GM18508 (cell line): ENCODE data around the gene SRSF12.

Experiments
- ATAC-seq: cut with Tn5 transposase; IDR thresholded peaks from one replicate; pipeline ENCODE4 v1.9.1; 2021; ENCODE audit warnings: moderate number of reproducible peaks; ENCODE audit not compliant: insufficient read depth, unreplicated experiment

SRSF12 gene

DNA sequence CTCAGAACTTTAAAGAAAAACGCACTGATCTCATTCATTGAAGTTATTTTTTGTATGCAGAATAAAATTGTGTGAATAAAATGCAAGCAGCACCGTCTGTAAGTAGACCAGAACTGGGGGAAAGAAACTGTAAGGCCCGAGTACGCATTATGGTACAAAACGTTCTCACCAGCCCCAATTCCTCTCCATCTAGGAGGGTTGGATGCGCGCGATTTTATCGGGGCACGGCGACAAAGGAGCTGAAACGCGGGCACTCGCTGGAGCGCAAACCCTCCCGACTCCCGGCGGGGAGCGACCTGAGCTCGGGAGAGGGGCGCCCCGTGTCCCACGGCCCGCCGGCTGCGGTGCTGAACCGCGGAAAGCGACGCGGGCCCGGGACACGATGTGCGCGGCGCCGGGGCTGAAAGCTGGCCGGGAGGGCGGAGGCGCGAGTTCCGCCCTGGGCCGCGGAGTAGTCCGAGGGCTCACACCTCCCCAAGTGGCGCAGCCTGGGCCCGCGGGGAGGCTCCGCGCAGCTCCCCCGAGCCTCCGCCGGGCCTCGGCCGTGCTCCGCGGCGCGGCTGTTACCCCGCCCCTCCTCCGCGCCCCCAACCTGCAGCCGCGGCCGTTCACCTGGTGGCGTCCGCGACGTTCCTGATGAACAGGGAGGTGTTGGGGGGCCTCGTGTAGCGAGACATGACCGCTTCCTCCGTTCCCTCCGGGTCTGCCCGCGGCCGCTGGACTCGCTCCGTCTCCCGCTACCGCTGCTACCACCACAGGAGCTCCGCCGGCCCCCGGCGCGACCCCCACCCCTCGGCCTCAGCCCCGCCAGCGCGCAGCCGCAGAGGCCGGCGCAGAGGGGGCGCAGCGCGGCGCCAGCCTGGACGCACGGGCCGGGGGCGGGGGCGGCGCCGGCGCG lies at the start of gene SRSF12:
TSS of gene SRSF12 (minus strand) at position 861 of the 898 bp plus-strand sequence. CDS start at position 677, 184 bp downstream.
- ATAC-seq = no peak

DNA sequence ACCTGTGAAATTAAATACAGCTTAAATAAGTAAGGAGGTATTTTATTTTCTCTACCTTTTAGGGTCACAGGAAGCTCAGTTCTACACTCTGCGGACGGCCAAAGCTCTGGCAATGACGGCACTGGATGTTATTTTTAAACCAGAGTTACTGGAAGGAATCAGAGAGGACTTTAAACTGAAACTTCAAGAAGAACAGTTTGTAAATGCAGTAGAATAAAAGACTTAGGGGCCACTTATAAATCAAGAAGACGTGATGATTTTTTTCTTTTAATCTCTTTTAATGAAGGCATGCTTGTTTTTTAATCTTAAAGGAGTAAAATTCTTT lies 44.1 kb upstream of the SRSF12 start:
- no peak for ATAC-seq

DNA sequence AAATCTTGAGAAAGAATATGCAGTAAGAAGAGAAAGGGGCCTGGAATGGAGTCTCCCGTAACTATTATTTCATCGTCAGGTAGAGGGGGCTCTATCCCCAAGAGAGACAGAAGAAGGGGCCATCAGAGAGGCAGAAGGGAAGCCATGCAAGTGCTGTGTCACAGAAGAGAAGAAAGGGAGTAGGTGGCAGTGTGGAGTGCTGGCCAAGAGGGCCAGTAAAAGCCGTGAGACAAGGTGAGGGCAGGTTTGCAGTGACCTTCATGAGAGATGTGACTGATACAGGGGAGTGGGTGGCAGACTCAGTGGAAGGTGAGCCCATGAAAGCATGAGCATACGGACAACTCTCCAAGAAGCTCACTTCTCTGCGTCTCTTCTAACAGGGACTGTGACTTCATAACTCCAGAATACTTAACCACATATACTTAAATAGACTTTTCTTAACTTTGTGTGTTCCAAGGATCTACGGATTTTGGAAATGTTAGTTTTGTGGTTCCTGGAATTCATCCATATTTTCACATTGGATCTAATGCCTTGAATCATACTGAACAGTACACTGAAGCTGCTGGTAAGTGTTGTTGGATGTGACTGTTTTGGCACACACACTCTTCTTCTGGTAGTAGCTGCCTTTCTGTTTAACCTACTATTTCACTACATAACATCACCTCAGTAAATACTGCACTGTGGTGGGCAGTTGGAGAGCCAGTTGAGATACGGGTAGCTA lies 43.6 kb upstream of the SRSF12 start:
- no peak for ATAC-seq

DNA sequence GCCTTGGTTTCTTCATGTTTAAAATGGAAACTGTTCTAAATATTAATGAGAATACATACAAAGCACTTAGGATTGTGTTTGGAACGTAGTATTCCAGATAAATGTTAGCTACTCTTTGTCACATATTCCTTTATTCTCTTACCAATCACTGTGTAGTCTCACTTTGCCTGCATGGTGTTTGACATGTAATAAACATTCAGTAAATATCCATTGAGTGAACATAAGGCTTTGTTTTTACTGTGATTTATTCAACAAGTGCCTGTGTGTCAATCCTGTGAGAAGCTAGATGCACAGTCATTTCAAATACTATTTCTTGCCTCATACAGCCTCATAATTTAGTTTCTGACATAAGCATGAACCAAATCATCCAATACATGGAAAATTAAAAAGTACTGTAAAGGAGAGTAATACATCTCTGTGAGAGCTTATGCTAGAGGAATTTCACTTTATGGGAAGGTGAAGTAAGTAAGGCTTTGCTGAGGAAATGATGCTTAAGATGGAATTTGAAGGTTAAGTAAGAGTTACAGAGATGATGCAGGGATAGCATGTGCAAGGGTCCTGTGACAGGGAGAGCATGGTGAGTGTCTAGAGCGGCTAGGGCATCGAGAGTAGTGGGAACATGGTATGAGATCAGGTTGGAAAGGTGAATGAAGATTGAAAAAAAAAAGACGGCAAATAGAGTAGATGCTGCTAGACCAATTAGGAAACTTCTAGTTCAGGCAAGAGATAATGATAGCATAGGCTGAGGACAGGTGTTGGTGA lies 42.6 kb upstream of the SRSF12 start:
- ATAC-seq = no peak

DNA sequence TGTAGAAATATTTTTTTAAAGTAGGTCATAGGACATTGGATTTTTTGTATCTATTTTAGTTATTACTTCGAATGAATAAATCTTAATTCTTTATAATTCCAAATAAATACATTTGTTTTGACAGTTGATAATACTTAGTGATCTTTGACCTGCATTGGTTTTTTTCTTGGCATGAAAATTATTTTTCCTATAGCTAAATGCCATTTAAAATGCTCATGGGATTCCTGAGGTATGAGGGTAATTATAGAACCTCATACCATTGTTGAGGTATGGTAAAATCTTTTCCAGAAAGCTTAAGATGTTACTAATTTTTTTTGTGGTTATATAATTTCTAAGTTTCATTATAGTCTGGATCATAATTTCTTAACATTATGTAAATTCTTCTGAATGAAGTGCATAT lies 36.3 kb upstream of the SRSF12 start:
- ATAC-seq = no peak

DNA sequence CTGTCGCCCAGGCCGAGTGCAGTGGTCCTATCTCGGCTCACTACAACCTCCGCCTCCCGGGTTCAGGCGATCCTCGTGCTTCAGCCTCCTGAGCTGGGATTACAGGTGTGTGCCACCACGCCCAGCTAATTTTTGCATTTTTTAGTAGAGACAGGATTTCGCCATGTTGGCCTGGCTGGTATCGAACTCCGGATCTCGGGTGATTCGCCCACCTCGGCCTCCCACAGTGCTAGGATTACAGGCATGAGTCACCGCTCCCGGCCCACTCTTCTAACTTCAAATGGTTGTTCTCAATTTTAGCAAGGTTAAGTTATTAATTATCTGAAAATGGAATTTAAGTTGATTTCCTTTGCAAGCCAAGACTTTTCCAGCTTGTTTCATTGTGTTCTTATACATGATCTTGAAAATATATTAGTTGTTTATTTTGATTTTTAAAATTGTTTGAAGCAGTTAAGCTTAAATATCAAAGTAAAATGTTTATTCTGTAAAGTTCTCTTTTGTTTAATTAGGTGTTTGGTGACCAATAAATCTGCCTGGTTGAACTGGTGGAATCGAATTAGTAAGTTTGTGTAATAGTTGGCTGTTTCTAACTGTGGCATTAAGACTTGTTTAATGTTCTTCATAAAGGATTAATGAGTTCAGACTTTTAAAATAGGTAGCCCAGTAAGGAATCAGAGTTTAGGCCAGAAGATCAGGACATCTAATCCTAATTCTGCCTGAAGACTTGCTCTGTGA lies 30.3 kb upstream of the SRSF12 start:
- no peak for ATAC-seq

DNA sequence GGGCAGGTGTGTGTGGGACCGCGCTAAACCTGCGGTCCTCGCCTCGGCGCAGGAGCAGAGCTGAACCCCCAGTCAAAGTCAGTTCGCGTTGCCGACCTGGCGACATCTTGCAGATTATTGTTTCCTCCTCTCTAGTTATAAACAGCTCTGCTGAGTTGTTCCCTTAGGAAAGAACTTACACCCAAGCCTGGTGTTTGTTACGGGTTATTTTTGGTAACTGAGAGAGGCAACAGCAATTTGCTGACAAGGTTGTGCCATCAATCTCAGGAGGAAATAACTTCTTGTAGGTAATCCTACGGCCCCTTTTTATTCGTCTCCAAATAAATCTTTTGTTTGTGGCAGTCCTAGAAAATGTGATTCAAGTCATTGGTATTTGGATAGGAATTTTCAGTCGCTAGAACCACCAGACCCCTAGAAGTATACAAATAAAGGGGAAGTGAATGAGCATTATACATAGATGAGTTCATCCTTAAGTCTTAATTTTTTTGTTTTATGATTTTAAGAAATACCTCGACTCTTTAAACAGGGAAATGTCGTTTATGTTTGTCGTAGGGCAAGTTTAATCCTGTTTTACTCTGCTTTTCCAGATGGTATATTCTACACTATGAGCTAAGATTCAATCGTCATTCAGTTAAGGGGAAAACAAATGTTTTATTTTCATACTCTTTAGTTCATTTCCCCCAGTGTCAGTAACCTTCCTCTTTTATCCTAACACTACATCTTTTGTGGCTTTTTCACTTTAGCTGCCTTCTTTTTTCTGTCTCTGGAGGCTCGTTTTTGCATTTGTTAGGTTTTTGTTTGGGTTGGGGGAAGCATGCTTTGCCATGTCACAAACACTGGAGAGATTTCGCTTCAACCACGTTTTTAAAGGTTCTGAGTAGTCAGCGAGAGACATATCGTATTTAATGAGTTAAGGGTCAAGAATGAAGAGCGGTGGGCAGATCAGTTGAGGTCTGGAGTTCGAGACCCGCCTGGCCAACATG lies 29.1 kb upstream of the SRSF12 start:
- ATAC-seq = peak; percentile 16

DNA sequence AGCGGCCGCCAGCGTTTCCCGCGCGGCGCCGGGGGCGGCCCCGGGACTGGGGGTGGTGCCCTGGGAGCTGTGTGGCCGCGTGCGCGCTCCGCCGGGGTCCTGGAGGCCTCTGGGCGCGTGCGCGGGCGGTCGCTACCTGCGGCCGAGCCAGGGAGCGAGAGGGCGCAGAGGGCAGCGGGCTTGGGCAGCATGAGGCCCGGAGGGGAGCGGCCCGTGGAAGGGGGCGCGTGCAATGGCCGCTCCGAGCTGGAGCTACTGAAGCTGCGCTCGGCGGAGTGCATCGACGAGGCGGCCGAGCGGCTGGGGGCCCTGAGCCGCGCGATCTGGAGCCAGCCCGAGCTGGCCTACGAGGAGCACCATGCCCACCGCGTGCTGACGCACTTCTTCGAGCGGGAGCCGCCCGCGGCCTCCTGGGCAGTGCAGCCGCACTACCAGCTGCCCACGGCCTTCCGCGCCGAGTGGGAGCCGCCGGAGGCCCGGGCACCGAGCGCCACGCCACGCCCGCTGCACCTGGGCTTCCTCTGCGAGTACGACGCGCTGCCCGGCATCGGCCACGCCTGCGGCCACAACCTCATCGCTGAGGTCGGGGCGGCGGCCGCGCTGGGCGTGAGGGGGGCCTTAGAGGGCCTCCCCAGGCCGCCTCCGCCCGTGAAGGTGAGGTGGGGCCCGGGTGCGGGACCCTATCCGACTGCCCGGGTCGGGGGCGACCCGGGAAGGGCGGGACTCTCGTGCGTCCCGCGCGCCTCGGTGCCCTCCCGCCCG lies 28.3 kb upstream of the SRSF12 start, which contains the start of gene PM20D2:
TSS of gene PM20D2 (plus strand) at position 100 of the 762 bp plus-strand sequence. CDS start at position 190, 90 bp downstream.
- peak; percentile 30 for ATAC-seq

DNA sequence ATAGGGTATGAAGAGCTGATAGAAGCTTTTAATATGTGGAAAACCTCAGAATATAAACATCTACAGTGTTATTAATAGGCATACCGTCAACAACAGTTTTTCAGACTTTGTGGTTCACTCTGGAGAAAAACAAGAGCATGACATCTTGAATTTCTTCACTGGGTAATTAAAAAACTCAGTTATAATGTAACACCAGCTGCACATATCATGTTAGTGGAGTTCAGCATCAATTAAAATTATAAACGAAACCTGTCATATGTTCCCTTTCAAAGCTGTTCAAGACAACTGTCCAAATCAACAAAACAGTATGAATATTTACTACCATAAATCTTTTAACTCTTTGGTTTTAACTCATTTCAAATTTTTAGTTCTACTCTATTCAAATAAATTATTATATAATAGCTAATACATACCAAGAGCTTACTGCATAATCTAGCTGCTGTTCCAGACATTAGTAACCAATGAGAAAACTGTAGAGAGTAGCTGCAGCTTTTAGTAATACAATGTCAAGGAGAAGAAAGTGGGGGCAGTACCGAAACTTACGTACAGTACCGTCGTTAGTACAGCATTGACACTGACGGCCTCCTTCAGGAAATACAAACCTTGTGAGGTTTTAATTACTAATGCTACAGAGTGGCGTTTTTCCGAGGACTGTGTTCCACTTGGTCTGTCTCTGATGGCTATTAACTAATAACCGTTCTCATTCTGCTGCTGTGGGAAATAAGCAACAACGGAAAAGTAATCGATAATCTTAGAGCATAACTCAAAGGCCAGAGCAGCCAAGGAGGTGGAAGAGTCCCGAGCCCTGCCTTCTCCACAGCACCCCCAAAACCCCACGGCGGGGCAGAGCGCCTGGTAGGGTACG lies 27.5 kb upstream of the SRSF12 start:
- ATAC-seq = peak; percentile 58

DNA sequence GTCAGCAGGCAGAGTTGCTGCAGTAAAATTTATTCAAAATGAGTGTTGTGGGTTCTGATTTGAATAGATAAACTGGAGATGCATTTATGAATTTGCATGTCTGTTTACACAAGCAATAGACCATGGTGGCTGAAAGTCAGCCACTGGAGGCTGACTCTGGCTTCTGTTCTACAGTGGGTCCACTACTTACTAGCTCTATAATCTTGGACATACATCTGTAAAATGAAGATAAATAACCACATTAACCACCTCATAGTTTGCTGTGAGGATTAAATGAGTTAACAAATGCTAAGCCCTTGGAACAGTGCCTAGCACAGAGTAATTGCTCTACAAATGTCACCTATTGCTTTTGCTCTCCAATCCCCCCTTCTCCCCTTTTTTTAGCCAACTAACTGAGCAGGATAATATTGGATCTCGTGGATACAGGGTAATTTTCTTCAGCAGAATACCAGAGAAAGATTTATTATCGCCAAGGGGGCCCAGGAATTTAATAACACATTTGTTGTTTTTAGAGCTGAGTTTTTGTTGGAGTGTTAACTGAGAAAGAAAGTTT lies 26.6 kb upstream of the SRSF12 start:
- peak; percentile 37 for ATAC-seq

DNA sequence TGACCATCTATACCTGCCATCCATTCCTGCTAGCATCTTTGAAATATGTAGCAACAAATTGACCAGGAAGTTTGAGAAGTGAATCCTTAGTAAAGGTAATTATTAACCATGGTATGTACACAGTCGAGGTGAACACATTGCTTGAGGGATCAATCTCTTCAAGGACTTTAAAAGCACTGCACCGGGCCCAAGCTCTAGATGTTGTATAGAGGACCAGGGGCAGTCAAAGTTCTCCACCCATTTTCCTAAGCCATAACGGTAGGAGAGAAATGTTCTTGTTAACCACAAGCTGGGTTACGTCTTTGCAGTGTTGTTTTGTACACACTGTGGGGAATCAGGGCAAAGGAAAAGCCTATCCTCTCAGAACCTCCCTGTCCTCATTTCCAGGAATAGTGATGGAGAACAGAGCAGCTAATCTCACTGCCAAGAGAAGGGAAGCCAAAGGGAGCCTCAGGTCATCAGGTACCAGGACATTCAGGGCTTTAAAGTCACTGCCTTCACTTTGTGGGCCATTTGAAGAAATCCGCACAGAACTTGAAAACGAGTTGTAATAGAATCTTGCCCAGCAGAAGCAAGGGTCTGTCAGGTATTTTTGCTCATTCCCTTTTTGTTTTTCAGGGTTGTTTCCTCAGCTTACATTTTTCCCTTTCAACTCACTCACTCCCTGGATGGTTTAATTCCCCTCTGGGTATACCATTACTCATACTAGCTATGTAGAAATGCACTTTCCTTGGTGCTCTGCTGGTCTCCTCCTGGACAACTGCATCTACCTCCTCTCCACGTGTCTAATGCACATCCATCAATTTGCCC lies 22.7 kb upstream of the SRSF12 start:
- no peak for ATAC-seq

DNA sequence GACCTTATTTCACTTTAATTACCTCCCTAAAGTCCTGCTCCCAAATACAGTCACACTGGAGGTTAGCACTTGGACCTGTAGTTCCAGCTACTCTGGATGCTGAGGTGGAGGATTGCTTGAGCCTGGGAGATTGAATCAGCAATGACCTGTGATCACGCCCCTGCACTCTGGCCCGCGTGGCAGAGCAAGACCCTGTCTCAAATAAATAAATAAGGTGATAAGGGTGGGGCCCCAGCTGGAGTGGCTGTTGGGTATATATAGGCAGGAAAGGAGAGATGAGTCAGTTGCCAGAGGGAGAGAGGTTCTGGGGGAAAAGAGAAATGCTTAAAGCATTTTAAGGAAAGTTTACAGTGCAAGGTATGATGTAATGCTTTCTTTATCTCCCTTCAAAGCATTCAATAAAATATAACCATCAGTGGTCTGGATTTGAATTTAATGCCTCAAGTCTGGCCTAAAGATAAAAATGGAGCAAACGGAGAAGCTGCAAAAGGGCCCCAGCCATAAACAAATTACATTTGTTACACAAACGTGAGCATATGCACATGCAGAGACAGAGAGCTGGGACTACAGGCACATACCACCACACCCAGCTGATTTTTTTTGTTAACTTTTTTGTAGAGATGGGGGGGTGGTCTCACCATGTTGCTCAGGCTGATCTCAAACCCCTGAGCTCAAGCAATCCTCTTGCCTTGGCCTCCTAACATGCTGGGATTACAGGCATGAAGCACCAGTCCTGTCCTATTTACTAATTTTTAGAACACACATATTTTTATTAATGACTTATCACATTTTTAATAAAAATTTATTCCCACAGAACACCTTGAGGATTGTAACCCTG lies 21.9 kb upstream of the SRSF12 start:
- no peak for ATAC-seq

DNA sequence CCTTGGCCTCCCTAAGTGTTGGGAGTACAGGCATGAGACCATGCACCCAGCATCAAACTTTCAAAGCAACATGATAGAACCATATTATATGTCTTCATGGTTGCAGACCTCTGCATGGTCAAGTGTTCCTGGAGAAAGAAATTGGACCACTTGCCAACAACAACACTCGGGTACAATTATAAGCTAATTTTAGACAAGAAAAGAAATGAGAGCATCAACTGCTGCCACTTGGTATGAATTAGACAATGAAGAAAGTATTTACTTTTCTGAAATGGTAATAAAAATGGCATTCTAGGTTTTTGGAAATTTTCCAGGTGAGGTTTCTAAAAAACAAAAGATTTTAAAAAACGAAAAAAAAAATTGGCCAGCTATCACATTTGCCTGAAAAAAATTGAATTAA lies 20.3 kb upstream of the SRSF12 start:
- ATAC-seq = no peak

DNA sequence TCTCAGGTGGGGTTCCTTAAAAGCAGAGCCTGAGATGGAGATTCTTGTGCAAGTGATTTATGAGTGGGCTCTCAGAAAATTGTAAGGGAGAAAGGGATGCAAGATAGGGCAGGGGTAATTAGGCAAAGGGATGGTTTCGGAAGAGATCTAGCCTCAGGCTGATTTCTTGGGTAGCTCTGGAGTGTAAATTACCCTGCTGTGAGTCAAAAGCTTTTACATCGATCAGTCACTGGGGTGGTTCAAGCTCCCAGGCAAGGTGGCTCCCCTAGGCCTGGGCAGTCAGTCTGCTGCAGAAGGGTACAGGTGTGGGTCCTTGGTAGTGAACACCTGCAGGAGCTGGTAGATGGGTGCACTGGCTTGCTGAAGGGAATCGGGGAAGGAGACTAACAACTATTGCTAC lies 16.9 kb upstream of the SRSF12 start:
- no peak for ATAC-seq

DNA sequence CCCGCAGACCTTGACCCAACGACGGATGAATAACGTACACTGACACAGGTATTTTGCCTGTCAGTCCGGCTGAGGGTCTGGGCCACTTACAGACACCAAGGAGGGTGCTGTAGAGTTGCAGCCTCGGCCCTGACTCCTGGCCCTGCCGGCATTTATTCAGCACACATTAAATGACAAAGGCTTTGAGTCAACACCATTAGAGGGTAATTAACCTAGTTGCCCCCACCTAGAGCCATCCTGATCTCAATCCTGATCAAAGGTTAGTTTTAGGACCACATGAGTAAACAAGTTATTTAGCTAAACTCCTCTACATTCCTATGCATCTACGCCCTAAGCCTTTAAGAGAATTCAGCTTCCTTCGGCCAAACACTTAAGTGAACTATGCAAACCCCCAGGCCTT lies 16.1 kb upstream of the SRSF12 start:
- ATAC-seq = no peak
